ENCODE measurements around the gene ZKSCAN3. TPM values are rescaled to one million over a fixed set of nuclear protein-coding genes. Genes with fewer than 3 reads are reported as not detected.
"Not testable (repeated sequence)": the region's sequence is repeated elsewhere in the genome, so short reads cannot be mapped to it uniquely, and the experiment has no call there.

Gene ZKSCAN3
- total RNA-seq, 4 donors from 2014 or later = 0.29 to 12.3 (median 5.1) TPM

GRCh38 chr6:28315628-28316027 lies 34.1 kb upstream of the ZKSCAN3 start:
- Histone ChIP-seq H3K4me3 (no peak overlapping the region), H3K9me3 (no peaks in the 10 kb centered on the region), H3K36me3 (no peaks in the 10 kb centered on the region), H3K27ac (no peak overlapping the region), H3K27me3 (no peaks in the 10 kb centered on the region), H3K4me1 (no peaks in the 10 kb centered on the region)
- intact Hi-C loops (cut with DNase I; ENCODE audit: low total_unique reads) = no loop called here
- DNase-seq = no peak
- no peak for TF ChIP-seq POLR2A (IDR thresholded peaks at IDR 0.05)
- no peak for TF ChIP-seq CTCF (IDR thresholded peaks at IDR 0.05)

GRCh38 chr6:28317866-28318265 lies 31.9 kb upstream of the ZKSCAN3 start:
- intact Hi-C loops (cut with DNase I; ENCODE audit: low total_unique reads); DNase-seq; H3K9me3 ChIP-seq; H3K27ac ChIP-seq; H3K4me1 ChIP-seq; H3K36me3 ChIP-seq; H3K4me3 ChIP-seq; H3K27me3 ChIP-seq: not testable (repeated sequence)

- Histone ChIP-seq H3K36me3 (no peaks in the 10 kb centered on the region), H3K4me1 (no peaks in the 10 kb centered on the region), H3K27ac (no peak overlapping the region), H3K4me3 (no peak overlapping the region), H3K27me3 (no peaks in the 10 kb centered on the region), H3K9me3 (peaks cover 4 to 20% of the 10 kb centered on the region in 2 donors)
- no peak for TF ChIP-seq CTCF (IDR thresholded peaks at IDR 0.05)
- TF ChIP-seq POLR2A (IDR thresholded peaks at IDR 0.05) = no peak
- DNase-seq = no peak
- intact Hi-C loops (cut with DNase I; ENCODE audit: low total_unique reads) = loop anchor here (10.0 kb wide), 1 partner anchor 48 kb away; no protein-coding TSS in a partner anchor
Observed at GRCh38 chr6:28322661-28323060, 27.1 kb upstream of the ZKSCAN3 start.

DNA sequence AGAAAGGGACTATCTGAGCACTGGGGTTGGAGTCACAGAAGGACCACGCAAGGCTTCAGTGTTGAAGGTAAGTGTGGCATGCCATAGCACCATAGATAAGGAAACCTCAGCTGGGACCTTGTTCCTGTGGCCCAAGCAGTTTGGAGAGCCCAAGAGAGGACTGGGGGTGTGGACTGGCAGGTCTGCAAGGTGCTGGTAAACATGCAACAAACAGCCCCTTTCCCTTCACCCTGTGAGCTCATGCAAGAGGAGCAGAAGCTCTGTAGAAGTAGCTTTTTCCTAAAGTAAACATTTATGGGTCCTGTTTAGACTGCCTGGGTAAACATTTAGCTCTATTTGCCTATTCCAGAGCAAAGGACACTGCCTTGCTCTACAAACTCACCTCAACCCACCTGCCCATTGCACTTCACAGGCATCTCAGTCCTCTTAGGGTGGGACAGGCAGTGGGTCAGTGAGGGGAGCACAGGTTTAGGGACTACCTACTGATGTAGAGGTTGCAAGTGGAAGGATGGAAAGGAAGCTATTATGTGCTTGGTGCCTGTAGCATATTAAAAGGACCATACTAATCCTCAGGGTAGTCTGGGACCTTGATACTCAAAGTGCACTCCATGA lies 25.8 kb upstream of the ZKSCAN3 start:
- no peak overlapping the region for H3K27ac ChIP-seq

GRCh38 chr6:28326371-28326948 lies 23.3 kb upstream of the ZKSCAN3 start:
- Histone ChIP-seq H3K27me3 (no peaks in the 10 kb centered on the region), H3K9me3 (peaks cover 4 to 26% of the 10 kb centered on the region in 2 donors), H3K4me1 (no peaks in the 10 kb centered on the region), H3K27ac (no peak overlapping the region), H3K4me3 (no peak overlapping the region), H3K36me3 (no peaks in the 10 kb centered on the region)
- intact Hi-C loops (cut with DNase I; ENCODE audit: low total_unique reads) = loop anchor here (10.0 kb wide), 1 partner anchor 52 kb away; no protein-coding TSS in a partner anchor
- no peak for DNase-seq
- no peak for TF ChIP-seq CTCF (IDR thresholded peaks at IDR 0.05)
- no peak for TF ChIP-seq POLR2A (IDR thresholded peaks at IDR 0.05)

More for the DNA sequence above, 25.8 kb upstream of the ZKSCAN3 start:
- Histone ChIP-seq H3K9me3 (peaks cover 4 to 26% of the 10 kb centered on the region in 2 donors), H3K36me3 (no peaks in the 10 kb centered on the region), H3K27me3 (no peaks in the 10 kb centered on the region), H3K4me3 (no peak overlapping the region), H3K4me1 (no peaks in the 10 kb centered on the region)
- TF ChIP-seq CTCF (IDR thresholded peaks at IDR 0.05) (no peak), POLR2A (IDR thresholded peaks at IDR 0.05) (no peak)
- intact Hi-C loops (cut with DNase I; ENCODE audit: low total_unique reads) = loop anchor here (10.0 kb wide), 1 partner anchor 49 kb away; no protein-coding TSS in a partner anchor
- no peak for DNase-seq
